RPMI8226 (cell line): ENCODE results near the gene UTF1.

Source experiments
- DNase-seq: peaks from one replicate; pipeline ENCODE4 v3.0.0-alpha.2; 2015

UTF1 gene

GRCh38 chr10:133196936-133197758, 32.9 kb upstream of the UTF1 start:
- peak; percentile 34 for DNase-seq

GRCh38 chr10:133197786-133198185, 32.2 kb upstream of the UTF1 start:
- DNase-seq: no peak

GRCh38 chr10:133198206-133198605, 31.8 kb upstream of the UTF1 start:
- DNase-seq: no peak

- DNase-seq: no peak
Measured at GRCh38 chr10:133198621-133199487, 31.2 kb upstream of the UTF1 start.

GRCh38 chr10:133199488-133199885, 30.5 kb upstream of the UTF1 start:
- DNase-seq: no peak

- DNase-seq: no peak
Measured at GRCh38 chr10:133199992-133200611, 29.9 kb upstream of the UTF1 start.

GRCh38 chr10:133200621-133201031, 29.4 kb upstream of the UTF1 start:
- DNase-seq: no peak

- DNase-seq: no peak
Measured at GRCh38 chr10:133201151-133201947, 28.7 kb upstream of the UTF1 start.

- no peak for DNase-seq
Measured at GRCh38 chr10:133201948-133202725, 27.9 kb upstream of the UTF1 start.

- DNase-seq: peak; percentile 36
Measured at GRCh38 chr10:133202778-133203651, 27.0 kb upstream of the UTF1 start.

GRCh38 chr10:133203652-133204195, 26.3 kb upstream of the UTF1 start:
- no peak for DNase-seq

GRCh38 chr10:133204226-133205015, 25.6 kb upstream of the UTF1 start:
- DNase-seq: no peak

GRCh38 chr10:133205146-133205545, 24.9 kb upstream of the UTF1 start:
- DNase-seq: no peak

- DNase-seq: no peak
Measured at GRCh38 chr10:133206356-133207040, 23.5 kb upstream of the UTF1 start.

GRCh38 chr10:133207041-133207600, 22.9 kb upstream of the UTF1 start:
- no peak for DNase-seq

GRCh38 chr10:133207627-133208026, 22.4 kb upstream of the UTF1 start:
- no peak for DNase-seq

GRCh38 chr10:133208466-133208865, 21.6 kb upstream of the UTF1 start:
- DNase-seq: no peak

- no peak for DNase-seq
Measured at GRCh38 chr10:133209117-133209516, 20.9 kb upstream of the UTF1 start.

- no peak for DNase-seq
Measured at GRCh38 chr10:133209641-133210040, 20.4 kb upstream of the UTF1 start.
